K562 (cell line): ENCODE data around the gene DAB2. TPM values are rescaled to one million over a fixed set of nuclear protein-coding genes. Genes with fewer than 3 reads are reported as not detected.

ENCODE experiments used
- ATAC-seq: fragments of 200-7000 bp; cut with Tn5 transposase; 3 replicates; pipeline ENCODE4 v1.9.1; 2020; ENCODE audit warnings: moderate library complexity
- BruUV-seq: library from RNA; stranded (reverse); fragments of 400-500 nt; replicated peaks from 2 replicates; lab custom pipeline; 2021; lab: Mats Ljungman, UMichigan
- CTCF ChIA-PET: fragments of 300-600 bp; formaldehyde crosslinking; extraction: SDS; loops from one replicate; lab custom pipeline; 2021; ENCODE audit warnings: low intra/inter-chr PET ratio; lab: Yijun Ruan, JAX
- POLR2A ChIA-PET: fragments of 300-600, 350-650 bp; sonication (Branson Sonifier 250); formaldehyde crosslinking; extraction: SDS; loops from one replicate; lab custom pipeline; 2021; ENCODE audit warnings: antibody characterized with exemption, inconsistent platforms; lab: Yijun Ruan, JAX
- DNase-seq, 4 experiments: peaks; one replicate each; pipeline versions ENCODE4 v3.0.0 to v3.0.0-alpha.2; 2011 to 2018; ENCODE audit warnings: low spot score in 3 of 4, mixed read lengths in 3 of 4; ENCODE audit errors: extremely low read depth in 1 of 4
- FAIRE-seq: peaks from 2 replicates; lab custom pipeline; 2011; peaks lifted over from hg19 to GRCh38; lab: Jason Lieb, UNC
- H2AFZ ChIP-seq: 2 replicates; pipeline ENCODE4 v1.6.0; 2011; ENCODE audit warnings: low read depth, low read length, control low read depth, inconsistent platforms
- H3K27ac ChIP-seq: fragments of 200-600 bp; 3 replicates; pipeline ENCODE4 v1.8.0; 2011; ENCODE audit warnings: low read depth, mild to moderate bottlenecking, control low read depth, inconsistent platforms, low read length, moderate library complexity, mixed read lengths; ENCODE audit errors: extremely low read depth
- H3K27me3 ChIP-seq, 2 experiments: fragments of 300-600 bp in 1 of 2; 2 replicates in 1 of 2; 3 replicates in 1 of 2; pipeline versions ENCODE4 v1.6.0 to v1.8.0; 2011; ENCODE audit warnings: inconsistent platforms in 2 of 2, low read length in 2 of 2, mild to moderate bottlenecking in 1 of 2, mixed read lengths in 1 of 2, moderate library complexity in 1 of 2; ENCODE audit not compliant: control insufficient read depth in 2 of 2, insufficient read depth in 2 of 2
- H3K36me3 ChIP-seq: fragments of 300-600 bp; 3 replicates; pipeline ENCODE4 v1.8.0; 2011; ENCODE audit warnings: mild to moderate bottlenecking, low read length, inconsistent platforms; ENCODE audit not compliant: control insufficient read depth, insufficient read depth
- H3K4me1 ChIP-seq, 2 experiments: fragments of 200-600 bp in 1 of 2; replicated peaks in 1 of 2; 2 replicates in 1 of 2; 3 replicates in 1 of 2; pipeline versions ENCODE4 v1.5.1 to v1.8.0; 2011; ENCODE audit warnings: inconsistent platforms in 2 of 2, low read length in 2 of 2, mild to moderate bottlenecking in 1 of 2, mixed read lengths in 1 of 2, moderate library complexity in 1 of 2; ENCODE audit not compliant: control insufficient read depth in 2 of 2, insufficient read depth in 2 of 2
- H3K4me2 ChIP-seq: 2 replicates; pipeline ENCODE4 v1.6.1; 2011; ENCODE audit warnings: low read length, control low read depth, inconsistent platforms, mixed read lengths; ENCODE audit not compliant: insufficient read depth
- H3K4me3 ChIP-seq: fragments of 200-600 bp; sonication (generic), shearing (Covaris generic); 2 replicates; pipeline ENCODE4 v1.5.1; 2016; ENCODE audit warnings: control low read depth, inconsistent platforms
- H3K79me2 ChIP-seq: fragments of 200-600 bp; 3 replicates; pipeline ENCODE4 v1.8.0; 2011; ENCODE audit warnings: low read length, inconsistent platforms; ENCODE audit not compliant: control insufficient read depth, insufficient read depth
- H3K9ac ChIP-seq, 2 experiments: 2 replicates each; pipeline versions ENCODE4 v1.6.0 to v1.6.1; 2011; ENCODE audit warnings: low read depth in 2 of 2, low read length in 2 of 2, control low read depth in 1 of 2, inconsistent platforms in 1 of 2, mild to moderate bottlenecking in 1 of 2, mixed read lengths in 1 of 2; ENCODE audit not compliant: insufficient read depth in 1 of 2
- H3K9me1 ChIP-seq: one replicate; pipeline ENCODE4 v1.6.0; 2011; ENCODE audit warnings: inconsistent platforms, mild to moderate bottlenecking, low read length, moderate library complexity; ENCODE audit not compliant: control insufficient read depth, insufficient read depth
- H3K9me3 ChIP-seq: replicated peaks from 2 replicates; pipeline ENCODE4 v1.5.1; 2011; ENCODE audit warnings: low read depth, low read length, inconsistent platforms; ENCODE audit not compliant: control insufficient read depth, insufficient read depth
- H4K20me1 ChIP-seq: replicated peaks from 2 replicates; pipeline ENCODE4 v1.6.1; 2011; ENCODE audit warnings: low read length, inconsistent platforms, mixed read lengths; ENCODE audit not compliant: control insufficient read depth, insufficient read depth
- ATF4 ChIP-seq: fragments of 450-650 bp; formaldehyde crosslinking; IDR thresholded peaks from 2 replicates; pipeline ENCODE4 v1.4.0; 2022; ENCODE audit warnings: mild to moderate bottlenecking, moderate library complexity
- BRCA1 ChIP-seq, 2 experiments: fragments of 450-650 bp in 1 of 2; sonication (generic) in 1 of 2; formaldehyde crosslinking in 1 of 2; IDR thresholded peaks; 2 replicates each; pipeline versions ENCODE4 v1.5.0 to v1.6.1; 2017 to 2020; ENCODE audit warnings: mild to moderate bottlenecking in 1 of 2, missing genetic modification reagents in 1 of 2
- GTF2F1 ChIP-seq: IDR thresholded peaks from 2 replicates; pipeline ENCODE4 v1.6.1; 2011; ENCODE audit warnings: low read depth, low read length, improper control_type of control experiment
- JUND ChIP-seq, 2 experiments: IDR thresholded peaks; 2 replicates in 1 of 2; 3 replicates in 1 of 2; pipeline ENCODE4 v1.6.1; 2011; ENCODE audit warnings: borderline replicate concordance in 2 of 2, low read depth in 2 of 2, low read length in 2 of 2, improper control_type of control experiment in 1 of 2, missing biosample characterization in 1 of 2, missing genetic modification characterization in 1 of 2, missing genetic modification reagents in 1 of 2
- LARP7 ChIP-seq: fragments of 450-650 bp; IDR thresholded peaks from 2 replicates; pipeline ENCODE4 v1.6.1; 2016
- MAFK ChIP-seq: IDR thresholded peaks from 2 replicates; pipeline ENCODE4 v1.6.1; 2011; ENCODE audit warnings: low read length, improper control_type of control experiment
- PHB ChIP-seq: fragments of 250-450 bp; sonication (Bioruptor Pico); IDR thresholded peaks from 2 replicates; pipeline ENCODE4 v1.5.0; 2021
- SMAD2 ChIP-seq: fragments of 150-350 bp; IDR thresholded peaks from 2 replicates; pipeline ENCODE4 v1.6.1; 2014; ENCODE audit warnings: low read depth, mild to moderate bottlenecking, low read length
- TFE3 ChIP-seq: fragments of 450-650 bp; formaldehyde crosslinking; IDR thresholded peaks from 2 replicates; pipeline ENCODE4 v1.4.0; 2020; ENCODE audit warnings: mild to moderate bottlenecking, mixed read lengths
- ZNF12 ChIP-seq: sonication (generic); formaldehyde crosslinking; IDR thresholded peaks from 2 replicates; pipeline ENCODE4 v1.4.0; 2020; ENCODE audit warnings: mild to moderate bottlenecking, missing genetic modification reagents
- ZNF384 ChIP-seq: IDR thresholded peaks from 2 replicates; pipeline ENCODE4 v1.6.1; 2012; ENCODE audit warnings: low read depth, low read length, improper control_type of control experiment
- ZNF449 ChIP-seq: fragments of 250-450 bp; sonication (Bioruptor Pico); IDR thresholded peaks from 2 replicates; pipeline ENCODE4 v1.8.0; 2022; ENCODE audit warnings: moderate library complexity, mild to moderate bottlenecking, inconsistent platforms
- ZNF696 ChIP-seq: fragments of 250-450 bp; sonication (Bioruptor Pico); conservative IDR thresholded peaks from 2 replicates; pipeline ENCODE4 v1.4.0; 2020; ENCODE audit warnings: mild to moderate bottlenecking, moderate library complexity
- ZNF740 ChIP-seq, 3 experiments: fragments of 200-800 bp in 1 of 3; sonication (Bioruptor generic) in 1 of 3; sonication (generic) in 1 of 3; formaldehyde crosslinking in 1 of 3; IDR thresholded peaks; 2 replicates each; pipeline versions ENCODE4 v1.6.1 to v1.8.0; 2016 to 2022; ENCODE audit warnings: mild to moderate bottlenecking in 2 of 3, missing compliant biosample characterization in 2 of 3, missing genetic modification characterization in 2 of 3, missing genetic modification reagents in 1 of 3
- WGBS: fragments of 100-300 bp; shearing (Covaris generic); methylation state at CpG from one replicate; pipeline ENCODE4 v1.1.6; 2016; ENCODE audit warnings: low coverage, mixed read lengths; ENCODE audit not compliant: insufficient coverage; ENCODE audit errors: missing lambda C conversion rate; 5-methylcytosine and 5-hydroxymethylcytosine counted together
- in situ Hi-C: fragments of 300-500 bp; cut with MboI; formaldehyde crosslinking; loops from 4 replicates; pipeline ENCODE4 v1.15.0; 2018; ENCODE audit warnings: inconsistent platforms, mixed read lengths
- intact Hi-C: fragments of 100-400 bp; cut with micrococcal nuclease; formaldehyde crosslinking; loops from 2 replicates; pipeline ENCODE4 v1.14.2; 2022
- polyA plus RNA-seq, 8 experiments: library from polyadenylated mRNA; depleted of rRNA in 4 of 8; stranded (reverse) in 5 of 8; unstranded in 3 of 8; fragments of >200 nt; fragmentation: Nextera tagmentation in 2 of 8; fragmentation: Illumina TruSeq in 1 of 8; extraction: Ambion mirVana in 2 of 8; extraction: Trizol in 1 of 8; gene quantifications; 2 replicates each; pipeline versions ENCODE4 v1.2.1 to v1.2.3, GENCODE V29; 2011 to 2014; ENCODE audit warnings: inconsistent platforms in 1 of 8, missing spikeins in 1 of 8
- total RNA-seq, 7 experiments: library from RNA; depleted of rRNA in 6 of 7; stranded (reverse); fragments of >200 nt in 6 of 7; fragmentation: Illumina TruSeq in 2 of 7; extraction: Trizol in 2 of 7; gene quantifications; 2 replicates each; pipeline versions ENCODE4 v1.2.1 to v1.2.3, GENCODE V29; 2011 to 2021; ENCODE audit warnings: low replicate concordance in 1 of 7
- TF ChIP-seq, protein P1 (sequence below): sonication (generic); formaldehyde crosslinking; IDR thresholded peaks from 2 replicates; pipeline ENCODE4 v1.5.0; 2020; ENCODE audit warnings: missing genetic modification reagents

DAB2 gene
- total and polyA plus RNA-seq, 9 of the 15 experiments (the other 6 are each of a cell fraction or from before 2014, with no cell fraction given) = 6.6 to 29.9 (median 24.1) TPM

GRCh38 chr5:39356263-39356662 is 68.5 kb downstream of the DAB2 start (continued):
- TF ChIP-seq BRCA1 (IDR thresholded peaks at IDR 0.05) (no peak), BRCA1 (CRISPR knock-in tag; IDR thresholded peaks at IDR 0.05) (no peak), SMAD2 (no peak)

DNA sequence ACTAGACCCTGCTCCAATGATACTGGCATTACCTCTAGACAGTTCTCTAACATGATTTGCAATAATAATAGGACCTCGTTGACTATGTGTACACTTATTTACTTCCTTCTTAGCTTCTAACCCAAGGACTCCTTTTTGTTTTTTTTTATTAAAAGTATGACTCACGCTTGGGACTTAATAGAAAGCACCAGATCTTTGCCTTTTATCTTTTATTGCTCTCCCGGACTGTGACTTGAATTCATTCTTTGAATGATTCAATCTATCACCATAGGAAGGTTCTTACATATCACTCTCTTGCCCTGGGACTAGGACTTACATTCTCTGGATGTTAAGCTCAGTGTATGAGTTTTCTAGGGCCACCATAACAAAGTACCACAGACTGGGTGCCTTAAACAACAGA is 69.5 kb downstream of the DAB2 start:
- 2% methylated on average over 3 of the region's 3 CpGs for WGBS
- in situ Hi-C loops (no loop called here), intact Hi-C loops (no loop called here)
- no peaks in the 10 kb centered on the region for H3K4me1 ChIP-seq
- no peak overlapping the region for H3K27ac ChIP-seq
- H2AFZ ChIP-seq = no peak overlapping the region
- H3K4me3 ChIP-seq = no peak overlapping the region
- no peaks in the 10 kb centered on the region for H3K9me1 ChIP-seq
- no peak overlapping the region for H3K4me2 ChIP-seq
- H3K36me3 ChIP-seq = no peaks in the 10 kb centered on the region
- DNase-seq = no peak
- peaks cover 3% of the 10 kb centered on the region; the same call in 1 of the 2 replicates for H3K9me3 ChIP-seq
- ChIA-PET POLR2A (no interaction called here), CTCF (no interaction called here)
- BruUV-seq = no TSS peak
- H4K20me1 ChIP-seq = no peaks in the 10 kb centered on the region
- H3K9ac ChIP-seq = no peak overlapping the region
- no peaks in the 10 kb centered on the region for H3K27me3 ChIP-seq
- no peak for FAIRE-seq
- H3K79me2 ChIP-seq = no peaks in the 10 kb centered on the region
- ATAC-seq = no peak
- TF ChIP-seq ZNF740 (CRISPR knock-in tag; IDR thresholded peaks at IDR 0.05) (no peak), ZNF740 (tag; IDR thresholded peaks at IDR 0.05) (no peak), ZNF449 (CRISPR knock-in tag) (no peak), ZNF696 (CRISPR knock-in tag) (no peak), PHB (CRISPR knock-in tag) (no peak), LARP7 (no peak), MAFK (no peak), ZNF384 (no peak), ZNF12 (CRISPR knock-in tag) (no peak), JUND (IDR thresholded peaks at IDR 0.05; ENCODE audit: borderline replicate concordance, low read depth, low read length) (no peak), JUND (tag; IDR thresholded peaks at IDR 0.05; ENCODE audit: borderline replicate concordance, low read depth, low read length) (no peak), TFE3 (CRISPR knock-in tag) (no peak), ATF4 (CRISPR knock-in tag) (no peak), GTF2F1 (no peak)
- TF ChIP-seq, protein P1, sequence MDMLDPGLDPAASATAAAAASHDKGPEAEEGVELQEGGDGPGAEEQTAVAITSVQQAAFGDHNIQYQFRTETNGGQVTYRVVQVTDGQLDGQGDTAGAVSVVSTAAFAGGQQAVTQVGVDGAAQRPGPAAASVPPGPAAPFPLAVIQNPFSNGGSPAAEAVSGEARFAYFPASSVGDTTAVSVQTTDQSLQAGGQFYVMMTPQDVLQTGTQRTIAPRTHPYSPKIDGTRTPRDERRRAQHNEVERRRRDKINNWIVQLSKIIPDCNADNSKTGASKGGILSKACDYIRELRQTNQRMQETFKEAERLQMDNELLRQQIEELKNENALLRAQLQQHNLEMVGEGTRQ = no peak
